IPS-18a (cell line): Measurements from ENCODE around the gene CDH4.

Experiments
- H3K27ac ChIP-seq: one replicate; pipeline ENCODE4 v1.5.1; 2013; ENCODE audit warnings: low read length
- H3K27me3 ChIP-seq: one replicate; pipeline ENCODE4 v1.6.1; 2013; ENCODE audit warnings: mild to moderate bottlenecking, low read length; ENCODE audit not compliant: control insufficient read depth, insufficient read depth
- H3K36me3 ChIP-seq: one replicate; pipeline ENCODE4 v1.6.1; 2013; ENCODE audit warnings: low read depth, low read length; ENCODE audit not compliant: control insufficient read depth
- H3K4me1 ChIP-seq: one replicate; pipeline ENCODE4 v1.6.1; 2013; ENCODE audit warnings: low read depth, low read length; ENCODE audit not compliant: control insufficient read depth
- H3K4me3 ChIP-seq: one replicate; pipeline ENCODE4 v1.5.1; 2013; ENCODE audit warnings: low read length
- H3K9ac ChIP-seq: one replicate; pipeline ENCODE4 v1.6.1; 2013; ENCODE audit warnings: mild to moderate bottlenecking, low read length, moderate library complexity
- H3K9me3 ChIP-seq: one replicate; pipeline ENCODE4 v1.6.1; 2013; ENCODE audit warnings: low read depth, low read length; ENCODE audit not compliant: control insufficient read depth

Gene CDH4

DNA sequence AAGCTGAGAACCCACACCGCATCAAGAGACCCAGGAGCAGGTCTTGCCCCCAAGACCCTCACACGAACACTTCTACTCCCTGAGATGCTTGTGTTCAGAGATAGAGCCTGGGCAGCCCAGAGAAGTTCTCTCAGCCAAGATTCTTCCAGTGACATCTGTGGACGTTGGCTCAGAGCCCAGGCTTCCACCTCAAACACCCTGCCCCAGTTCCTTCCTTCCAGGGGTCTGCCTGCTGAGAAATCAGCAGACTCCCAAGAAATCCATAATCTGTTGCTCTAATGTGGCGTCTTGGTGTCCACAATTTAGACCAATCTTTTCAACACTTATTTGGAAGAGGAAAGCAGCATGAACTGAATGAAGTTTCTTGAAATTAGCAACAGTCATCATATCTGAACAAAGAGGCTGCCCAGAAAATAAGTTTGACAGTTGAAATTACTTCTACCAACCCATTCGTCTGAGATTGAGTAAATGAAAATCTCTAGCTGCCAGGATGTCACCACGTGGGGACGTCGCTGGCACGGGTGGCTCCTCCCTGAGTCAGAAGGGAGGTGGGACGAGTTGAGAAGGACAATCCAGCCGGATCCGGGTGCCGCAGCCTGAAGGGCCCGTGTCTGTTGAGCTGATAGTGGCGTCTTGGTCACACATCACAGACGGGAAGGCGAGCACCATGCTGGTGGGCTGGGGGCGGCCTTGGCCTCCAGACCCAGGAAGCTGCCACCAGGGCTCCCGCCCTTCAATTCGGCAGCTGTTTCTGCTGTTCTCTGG lies 412.7 kb downstream of the CDH4 start:
- H3K4me1 ChIP-seq: no peaks in the 10 kb centered on the region
- no peaks in the 10 kb centered on the region for H3K27me3 ChIP-seq
- no peak overlapping the region for H3K27ac ChIP-seq
- no peak overlapping the region for H3K9ac ChIP-seq
- H3K4me3 ChIP-seq: no peak overlapping the region
- H3K36me3 ChIP-seq: no peaks in the 10 kb centered on the region
- H3K9me3 ChIP-seq: no peaks in the 10 kb centered on the region

DNA sequence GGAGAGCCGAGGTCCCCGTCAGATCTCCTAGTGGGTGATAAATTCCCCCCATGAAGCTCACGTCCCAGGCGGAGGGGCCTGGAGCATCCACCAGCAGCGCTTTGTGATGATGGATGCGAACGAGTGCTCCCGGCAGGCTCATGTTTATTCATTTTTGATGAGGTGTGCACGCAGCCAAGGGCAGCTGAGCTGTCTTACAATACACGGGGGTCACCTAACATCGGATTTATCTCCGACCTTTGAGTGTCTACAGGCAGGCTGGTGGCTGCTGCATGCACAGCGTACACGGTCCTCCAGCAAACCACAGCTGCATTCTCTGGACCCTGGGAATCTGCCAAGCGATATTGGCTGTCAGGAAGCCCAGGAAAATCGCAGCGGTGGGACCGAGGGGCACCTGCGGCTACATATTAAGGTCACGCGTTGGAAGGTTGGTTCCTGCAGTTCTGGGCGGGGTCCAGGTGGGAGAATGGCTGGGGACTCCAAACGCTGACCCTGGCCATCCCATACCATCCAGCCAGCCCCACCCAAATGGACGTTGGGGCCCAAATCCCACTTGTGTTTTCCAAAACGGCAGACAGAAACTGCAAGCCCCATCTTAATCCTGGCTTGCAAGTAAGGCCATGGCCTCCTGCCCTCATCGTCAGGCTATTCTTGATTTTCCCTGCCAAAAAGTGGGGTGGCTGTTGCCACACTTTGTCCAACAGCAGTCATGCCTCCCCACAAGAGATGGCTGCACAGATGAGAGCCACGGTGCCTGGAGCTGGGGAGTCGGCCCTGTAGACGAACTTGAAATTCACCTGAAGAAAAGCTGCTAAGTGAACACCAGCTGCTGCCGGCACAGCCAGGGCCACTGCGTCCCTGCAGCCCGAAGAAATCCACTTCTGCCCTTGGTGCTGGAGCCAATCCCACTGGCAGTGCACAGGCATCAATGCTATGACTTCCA lies 413.7 kb downstream of the CDH4 start:
- Histone ChIP-seq H3K4me3 (no peak overlapping the region), H3K27ac (no peak overlapping the region), H3K4me1 (no peaks in the 10 kb centered on the region), H3K9ac (no peak overlapping the region), H3K36me3 (no peaks in the 10 kb centered on the region), H3K27me3 (no peaks in the 10 kb centered on the region), H3K9me3 (no peaks in the 10 kb centered on the region)

DNA sequence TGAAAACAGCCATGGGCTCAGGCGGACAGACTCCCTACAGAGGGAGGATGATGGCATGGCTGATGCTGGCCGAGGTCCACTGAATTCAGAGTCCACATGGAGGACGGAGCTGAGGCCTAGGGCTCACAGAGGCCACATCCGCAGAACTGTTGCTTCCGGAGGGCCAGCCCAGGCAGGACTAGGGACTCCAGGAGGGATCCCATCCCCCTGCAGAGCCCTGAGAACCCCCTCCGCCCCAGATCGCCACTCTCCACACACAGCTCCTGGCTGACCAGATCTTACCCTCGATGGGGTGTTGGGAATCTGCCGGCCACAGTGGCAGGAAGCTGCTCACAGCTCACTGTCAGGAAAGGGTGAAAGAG lies 414.4 kb downstream of the CDH4 start:
- Histone ChIP-seq H3K27me3 (no peaks in the 10 kb centered on the region), H3K4me1 (no peaks in the 10 kb centered on the region), H3K36me3 (no peaks in the 10 kb centered on the region), H3K9me3 (no peaks in the 10 kb centered on the region), H3K9ac (no peak overlapping the region), H3K27ac (no peak overlapping the region), H3K4me3 (no peak overlapping the region)

- Histone ChIP-seq H3K27me3 (no peaks in the 10 kb centered on the region), H3K27ac (no peak overlapping the region), H3K4me1 (no peaks in the 10 kb centered on the region)
These were observed 415.2 kb downstream of the CDH4 start for GRCh38 chr20:61667056-61667792.

DNA sequence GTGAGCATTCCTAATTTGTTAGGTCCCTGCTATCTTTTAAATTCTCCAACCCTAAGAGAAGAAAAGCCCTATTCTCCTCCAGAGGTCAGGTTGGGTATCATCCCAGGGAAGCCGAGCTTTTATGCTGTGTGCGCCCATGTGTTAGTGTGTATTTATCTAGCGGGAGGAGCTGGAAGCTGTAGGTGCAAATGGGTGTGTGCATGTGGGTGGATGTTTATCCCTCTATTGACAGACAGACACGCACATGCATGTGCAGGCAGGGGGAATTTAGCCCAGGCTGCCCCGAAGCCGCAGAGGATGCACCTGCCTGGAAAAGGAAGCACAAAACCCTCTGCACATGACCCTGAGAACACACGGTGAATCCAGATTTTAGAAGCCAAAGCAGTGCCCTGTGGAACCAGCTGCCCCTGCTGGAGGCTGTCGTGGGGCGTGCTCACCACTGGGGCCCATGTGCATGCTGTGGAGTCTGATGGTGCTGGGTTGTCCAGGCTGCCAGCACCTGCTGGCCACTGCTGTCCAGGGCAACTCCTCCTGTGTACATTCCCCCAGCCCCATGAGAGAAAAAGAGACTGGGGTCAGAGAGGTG lies 416.1 kb downstream of the CDH4 start:
- H3K4me1 ChIP-seq: no peaks in the 10 kb centered on the region
- no peaks in the 10 kb centered on the region for H3K27me3 ChIP-seq
- no peak overlapping the region for H3K9ac ChIP-seq
- H3K9me3 ChIP-seq: no peaks in the 10 kb centered on the region
- H3K27ac ChIP-seq: no peak overlapping the region
- no peak overlapping the region for H3K4me3 ChIP-seq
- no peaks in the 10 kb centered on the region for H3K36me3 ChIP-seq

More at GRCh38 chr20:61667056-61667792, 415.2 kb downstream of the CDH4 start:
- H3K9ac ChIP-seq: no peak overlapping the region
- no peak overlapping the region for H3K4me3 ChIP-seq
- no peaks in the 10 kb centered on the region for H3K9me3 ChIP-seq
- H3K36me3 ChIP-seq: no peaks in the 10 kb centered on the region

- Histone ChIP-seq H3K27ac (no peak overlapping the region), H3K9me3 (no peaks in the 10 kb centered on the region), H3K9ac (no peak overlapping the region), H3K4me1 (no peaks in the 10 kb centered on the region), H3K27me3 (no peaks in the 10 kb centered on the region), H3K36me3 (no peaks in the 10 kb centered on the region), H3K4me3 (no peak overlapping the region)
These were observed 416.9 kb downstream of the CDH4 start for GRCh38 chr20:61668771-61669503.

GRCh38 chr20:61670274-61670673 lies 418.2 kb downstream of the CDH4 start:
- no peaks in the 10 kb centered on the region for H3K27me3 ChIP-seq
- no peaks in the 10 kb centered on the region for H3K4me1 ChIP-seq
- H3K27ac ChIP-seq: no peak overlapping the region
- H3K9ac ChIP-seq: no peak overlapping the region
- H3K36me3 ChIP-seq: no peaks in the 10 kb centered on the region
- H3K4me3 ChIP-seq: no peak overlapping the region
- no peaks in the 10 kb centered on the region for H3K9me3 ChIP-seq

DNA sequence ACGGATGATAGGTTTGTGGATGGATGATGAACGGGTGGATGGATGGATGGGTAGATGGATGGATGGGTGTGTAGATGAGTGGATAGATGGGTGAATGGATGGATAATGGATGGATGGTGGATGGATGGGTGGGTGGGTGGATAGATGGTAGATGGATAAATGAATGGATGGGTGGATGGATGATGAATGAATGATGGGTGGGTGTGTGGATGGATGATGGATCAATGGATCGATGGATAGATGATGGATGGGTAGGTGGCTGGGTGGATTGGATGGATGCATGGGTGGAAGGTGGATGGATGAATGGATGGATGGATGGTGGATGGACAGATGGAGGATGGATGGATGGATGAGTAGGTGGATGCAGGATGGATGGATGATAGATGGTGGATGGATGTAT lies 419.5 kb downstream of the CDH4 start:
- H3K9ac ChIP-seq: no peak overlapping the region
- H3K27me3 ChIP-seq: no peaks in the 10 kb centered on the region
- peaks cover 3% of the 10 kb centered on the region for H3K4me1 ChIP-seq
- H3K9me3 ChIP-seq: no peaks in the 10 kb centered on the region
- H3K4me3 ChIP-seq: no peak overlapping the region
- H3K36me3 ChIP-seq: no peaks in the 10 kb centered on the region
- H3K27ac ChIP-seq: no peak overlapping the region

GRCh38 chr20:61673152-61673847 lies 421.2 kb downstream of the CDH4 start:
- no peaks in the 10 kb centered on the region for H3K9me3 ChIP-seq
- H3K4me3 ChIP-seq: no peak overlapping the region
- no peaks in the 10 kb centered on the region for H3K36me3 ChIP-seq
- no peak overlapping the region for H3K27ac ChIP-seq
- no peak overlapping the region for H3K9ac ChIP-seq
- no peaks in the 10 kb centered on the region for H3K27me3 ChIP-seq
- peaks cover 7% of the 10 kb centered on the region for H3K4me1 ChIP-seq

- no peak overlapping the region for H3K4me3 ChIP-seq
- H3K36me3 ChIP-seq: no peaks in the 10 kb centered on the region
- H3K9me3 ChIP-seq: no peaks in the 10 kb centered on the region
- no peaks in the 10 kb centered on the region for H3K27me3 ChIP-seq
- no peak overlapping the region for H3K9ac ChIP-seq
- H3K27ac ChIP-seq: no peak overlapping the region
- peaks cover 7% of the 10 kb centered on the region for H3K4me1 ChIP-seq
These were observed 422.1 kb downstream of the CDH4 start for GRCh38 chr20:61674121-61674520.
